ENCODE measurements around the gene HTATSF1. TPM values are rescaled to one million over a fixed set of nuclear protein-coding genes. Genes with fewer than 3 reads are reported as not detected.
A peak's percentile ranks its signal among the peaks of the same experiment; 100 is the strongest.

Gene HTATSF1
- total RNA-seq (2014; rRNA removed; shearing (Covaris generic)) = 48.6 and 61.1 TPM in 2 replicates
- 37.0 and 44.7 TPM in 2 replicates for polyA plus RNA-seq (2015; cell fraction: cytosol; rRNA removed)
- 26.3 and 33.7 TPM in 2 replicates for polyA plus RNA-seq (2015; cell fraction: nucleus; rRNA removed)

- no peak for DNase-seq (ENCODE audit: low read depth)
Observed at GRCh38 chrX:136497556-136498052, at the start of gene HTATSF1. HTATSF1 (plus strand) TSS chrX:136497592; CDS start chrX:136497685, 93 bp downstream.

- no peak for DNase-seq (ENCODE audit: low read depth)
Observed at GRCh38 chrX:136447968-136448367, 49.4 kb upstream of the HTATSF1 start.

- peak; percentile 38 for DNase-seq (ENCODE audit: low read depth)
Observed at GRCh38 chrX:136450050-136450830, 47.2 kb upstream of the HTATSF1 start.

GRCh38 chrX:136452614-136453013, 44.8 kb upstream of the HTATSF1 start:
- DNase-seq (ENCODE audit: low read depth) = no peak

- DNase-seq (ENCODE audit: low read depth) = no peak
Observed at GRCh38 chrX:136453114-136453513, 44.3 kb upstream of the HTATSF1 start.

- no peak for DNase-seq (ENCODE audit: low read depth)
Observed at GRCh38 chrX:136453771-136454170, 43.6 kb upstream of the HTATSF1 start.

GRCh38 chrX:136456133-136456532, 41.3 kb upstream of the HTATSF1 start:
- no peak for DNase-seq (ENCODE audit: low read depth)

GRCh38 chrX:136457303-136457917, 40.0 kb upstream of the HTATSF1 start:
- no peak for DNase-seq (ENCODE audit: low read depth)

GRCh38 chrX:136464589-136464988, 32.8 kb upstream of the HTATSF1 start:
- DNase-seq (ENCODE audit: low read depth) = no peak

- no peak for DNase-seq (ENCODE audit: low read depth)
Observed at GRCh38 chrX:136467303-136467702, 30.1 kb upstream of the HTATSF1 start.

GRCh38 chrX:136468391-136469103, 28.8 kb upstream of the HTATSF1 start:
- DNase-seq (ENCODE audit: low read depth) = no peak

GRCh38 chrX:136473663-136474062, 23.7 kb upstream of the HTATSF1 start:
- no peak for DNase-seq (ENCODE audit: low read depth)

GRCh38 chrX:136475236-136475635, 22.2 kb upstream of the HTATSF1 start:
- no peak for DNase-seq (ENCODE audit: low read depth)

- no peak for DNase-seq (ENCODE audit: low read depth)
Observed at GRCh38 chrX:136476501-136476900, 20.9 kb upstream of the HTATSF1 start.

GRCh38 chrX:136477026-136477425, 20.4 kb upstream of the HTATSF1 start:
- DNase-seq (ENCODE audit: low read depth) = no peak

- DNase-seq (ENCODE audit: low read depth) = no peak
Observed at GRCh38 chrX:136480383-136480782, 17.0 kb upstream of the HTATSF1 start.

- DNase-seq (ENCODE audit: low read depth) = no peak
Observed at GRCh38 chrX:136487647-136488046, 9.7 kb upstream of the HTATSF1 start, which contains the start of gene BRS3. BRS3 (plus strand) TSS chrX:136487947; CDS start chrX:136488115, 168 bp downstream.

- no peak for DNase-seq (ENCODE audit: low read depth)
Observed at GRCh38 chrX:136488706-136489105, 8.7 kb upstream of the HTATSF1 start.

- no peak for DNase-seq (ENCODE audit: low read depth)
Observed at GRCh38 chrX:136491832-136492231, 5.6 kb upstream of the HTATSF1 start.

- DNase-seq (ENCODE audit: low read depth) = no peak
Observed at GRCh38 chrX:136493011-136493410, 4.4 kb upstream of the HTATSF1 start.

- DNase-seq (ENCODE audit: low read depth) = no peak
Observed at GRCh38 chrX:136495043-136495442, 2.3 kb upstream of the HTATSF1 start.

Measured in HT1080 (cell line).